NAMALWA (cell line): ENCODE measurements around the gene NAV1.
A peak's percentile ranks its signal among the peaks of the same experiment; 100 is the strongest.
"Not testable (repeated sequence)": the region's sequence is repeated elsewhere in the genome, so short reads cannot be mapped to it uniquely, and the experiment has no call there.

Source experiments
- DNase-seq: peaks from one replicate; pipeline ENCODE4 v3.0.0-alpha.2; 2015; ENCODE audit warnings: low spot score

The NAV1 gene

GRCh38 chr1:201528631-201529252 is 10.2 kb upstream of the NAV1 start:
- no peak for DNase-seq

GRCh38 chr1:201530741-201531531 is 8.0 kb upstream of the NAV1 start:
- DNase-seq, result peak; percentile 55

GRCh38 chr1:201531551-201532425 is 7.1 kb upstream of the NAV1 start:
- DNase-seq, result peak; percentile 52

GRCh38 chr1:201533836-201534235 is 5.1 kb upstream of the NAV1 start:
- DNase-seq, result no peak

GRCh38 chr1:201535046-201535918 is 3.6 kb upstream of the NAV1 start:
- no peak for DNase-seq

- DNase-seq, result no peak
Observed at GRCh38 chr1:201535919-201536245, 3.0 kb upstream of the NAV1 start.

GRCh38 chr1:201536558-201536957 is 2.4 kb upstream of the NAV1 start:
- no peak for DNase-seq

- no peak for DNase-seq
Observed at GRCh38 chr1:201537028-201537427, 1.9 kb upstream of the NAV1 start.

- no peak for DNase-seq
Observed at GRCh38 chr1:201537467-201537866, 1.5 kb upstream of the NAV1 start.

GRCh38 chr1:201537891-201538611 is 876 bp upstream of the NAV1 start:
- DNase-seq, result no peak

GRCh38 chr1:201539561-201540431 is 869 bp downstream of the NAV1 start:
- no peak for DNase-seq

- DNase-seq, result no peak
Observed at GRCh38 chr1:201540846-201541735, 2.2 kb downstream of the NAV1 start.

GRCh38 chr1:201542309-201543035 is 3.5 kb downstream of the NAV1 start:
- DNase-seq, result no peak

- no peak for DNase-seq
Observed at GRCh38 chr1:201543871-201544642, 5.1 kb downstream of the NAV1 start.

- no peak for DNase-seq
Observed at GRCh38 chr1:201544710-201545109, 5.8 kb downstream of the NAV1 start.

- DNase-seq, result peak; percentile 50
Observed at GRCh38 chr1:201545851-201546492, 7.0 kb downstream of the NAV1 start.

- not testable (repeated sequence) for DNase-seq
Observed at GRCh38 chr1:201549522-201549921, 10.6 kb downstream of the NAV1 start.
